ENCODE measurements around the gene ARSH. TPM values are rescaled to one million over a fixed set of nuclear protein-coding genes. Genes with fewer than 3 reads are reported as not detected.

The ARSH gene
- total and polyA plus RNA-seq, 9 of the 15 experiments (the other 6 are each of a cell fraction or from before 2014, with no cell fraction given), result not detected

- TF ChIP-seq CUX1 (CRISPR knock-in tag; IDR thresholded peaks at IDR 0.05) (no peak), MAFK (IDR thresholded peaks at IDR 0.05; ENCODE audit: low read length) (no peak), ZNF217 (CRISPR knock-in tag; IDR thresholded peaks at IDR 0.05) (no peak), GATAD2B (IDR thresholded peaks at IDR 0.05; ENCODE audit: borderline replicate concordance) (no peak)
These were observed 17.8 kb downstream of the ARSH start (continued) for GRCh38 chrX:3024176-3024575.

GRCh38 chrX:3026074-3026815 is 19.9 kb downstream of the ARSH start:
- DNase-seq (ENCODE audit: extremely low read depth in 1 of 4, low spot score in 3 of 4) (no peak), ATAC-seq (no peak), FAIRE-seq (no peak)
- no peaks in the 10 kb centered on the region for H4K20me1 ChIP-seq (replicated peaks; ENCODE audit: control insufficient read depth, insufficient read depth, low read length)
- H3K27me3 ChIP-seq (ENCODE audit: control insufficient read depth in 2 of 2, insufficient read depth in 2 of 2, low read length in 2 of 2), result peaks cover 0 to 7% of the 10 kb centered on the region in 2 experiments; a peak in 3 of 5 replicates
- no TSS peak for BruUV-seq (replicated peaks)
- TF ChIP-seq NR1H2 (CRISPR knock-in tag; IDR thresholded peaks at IDR 0.05) (no peak), ELK1 (CRISPR knock-in tag; IDR thresholded peaks at IDR 0.05) (no peak), NFIC (IDR thresholded peaks at IDR 0.05) (0 out of 2 replicates have a peak, but pooled peaks have one; percentile 30)
- H3K9me3 ChIP-seq (replicated peaks; ENCODE audit: control insufficient read depth, insufficient read depth, low read depth, low read length), result no peaks in the 10 kb centered on the region
- H3K36me3 ChIP-seq (ENCODE audit: control insufficient read depth, insufficient read depth, low read length), result no peaks in the 10 kb centered on the region
- intact Hi-C loops (cut with micrococcal nuclease), result no loop called here
- H3K9me1 ChIP-seq (ENCODE audit: control insufficient read depth, insufficient read depth, low read length), result no peaks in the 10 kb centered on the region
- no peak overlapping the region for H3K4me3 ChIP-seq
- no peak overlapping the region for H2AFZ ChIP-seq (ENCODE audit: low read depth, low read length)
- no peaks in the 10 kb centered on the region for H3K79me2 ChIP-seq (ENCODE audit: control insufficient read depth, insufficient read depth, low read length)
- POLR2A ChIA-PET, result interaction anchor here (1.0 kb wide), 1 partner anchor 70 kb away, joined by 3 read pairs; no protein-coding TSS in a partner anchor
- H3K4me1 ChIP-seq (replicated peaks in 1 of 2; ENCODE audit: control insufficient read depth in 2 of 2, insufficient read depth in 2 of 2, low read length in 2 of 2), result no peaks in the 10 kb centered on the region; a peak in 1 of 5 replicates
- H3K9ac ChIP-seq (ENCODE audit: insufficient read depth in 1 of 2, low read depth in 2 of 2, low read length in 2 of 2), result no peak overlapping the region
- CTCF ChIA-PET (ENCODE audit: low intra/inter-chr PET ratio), result no interaction called here
- no peak overlapping the region for H3K27ac ChIP-seq (ENCODE audit: extremely low read depth, low read depth, low read length)
- H3K4me2 ChIP-seq (ENCODE audit: insufficient read depth, low read length), result no peak overlapping the region
- in situ Hi-C loops (cut with MboI), result no loop called here
- 2% methylated on average over 10 of the region's 10 CpGs for WGBS (ENCODE audit: insufficient coverage, low coverage, missing lambda C conversion rate)

Measured in K562 (cell line).